ENCODE data around the gene AARS1. TPM values are rescaled to one million over a fixed set of nuclear protein-coding genes. Genes with fewer than 3 reads are reported as not detected.
"Not testable (repeated sequence)": the region's sequence is repeated elsewhere in the genome, so short reads cannot be mapped to it uniquely, and the experiment has no call there.

Gene AARS1
- total RNA-seq, 2 experiments from 2014 or later, result 128 to 129 TPM

- CTCF ChIA-PET, result interaction anchor here (1.2 to 2.8 kb wide), 10 partner anchors 10 to 108 kb away, joined by 3 to 19 read pairs (median 6); partner anchors contain the start of genes DDX19B and EXOSC6
- no peak for DNase-seq
- no peak overlapping the region for H3K27ac Mint-ChIP-seq
- H3K4me1 Mint-ChIP-seq, result no peaks in the 10 kb centered on the region
- H3K9me3 Mint-ChIP-seq, result no peaks in the 10 kb centered on the region
- H3K27me3 Mint-ChIP-seq, result no peaks in the 10 kb centered on the region
- H3K36me3 Mint-ChIP-seq (ENCODE audit: low read depth), result peaks cover 69% of the 10 kb centered on the region
- POLR2A ChIA-PET, result interaction anchor here (0.7 to 2.2 kb wide), 4 partner anchors 15 to 31 kb away, joined by 3 to 6 read pairs (median 4); partner anchors contain the start of genes AARS1 and DDX19B
- no peak overlapping the region for H3K4me3 Mint-ChIP-seq
Observed at GRCh38 chr16:70267516-70267915, 21.8 kb downstream of the AARS1 start.

- CTCF ChIA-PET, result interaction anchor here (4.6 kb wide), 1 partner anchor 8 kb away, joined by 18 read pairs; the partner anchor contains the start of gene EXOSC6
Observed at GRCh38 chr16:70259903-70260302, 29.4 kb downstream of the AARS1 start.

GRCh38 chr16:70258946-70259345, 30.4 kb downstream of the AARS1 start:
- no peaks in the 10 kb centered on the region for H3K27me3 Mint-ChIP-seq
- H3K9me3 Mint-ChIP-seq, result no peaks in the 10 kb centered on the region
- no peak overlapping the region for H3K4me3 Mint-ChIP-seq
- no peak overlapping the region for H3K27ac Mint-ChIP-seq
- peaks cover 62% of the 10 kb centered on the region for H3K36me3 Mint-ChIP-seq (ENCODE audit: low read depth)
- POLR2A ChIA-PET, result no interaction called here
- DNase-seq, result no peak
- H3K4me1 Mint-ChIP-seq, result no peaks in the 10 kb centered on the region
- CTCF ChIA-PET, result interaction anchor here (0.6 to 1.0 kb wide), 2 partner anchors 17 to 23 kb away, joined by 3 read pairs; no protein-coding TSS in a partner anchor

More at GRCh38 chr16:70259903-70260302, 29.4 kb downstream of the AARS1 start:
- H3K27ac Mint-ChIP-seq, DNase-seq, H3K9me3 Mint-ChIP-seq, POLR2A ChIA-PET, H3K4me3 Mint-ChIP-seq, H3K27me3 Mint-ChIP-seq, H3K4me1 Mint-ChIP-seq: not testable (repeated sequence)
- peaks cover 65% of the 10 kb centered on the region for H3K36me3 Mint-ChIP-seq (ENCODE audit: low read depth)

- Mint-ChIP-seq H3K36me3 (ENCODE audit: low read depth) (peaks cover 65% of the 10 kb centered on the region), H3K4me3 (no peak overlapping the region), H3K4me1 (no peaks in the 10 kb centered on the region), H3K27me3 (no peaks in the 10 kb centered on the region), H3K9me3 (no peaks in the 10 kb centered on the region), H3K27ac (no peak overlapping the region)
- ChIA-PET POLR2A (no interaction called here), CTCF (interaction anchor here (1.0 to 2.7 kb wide), 2 partner anchors 9 to 16 kb away, joined by 3 to 11 read pairs; no protein-coding TSS in a partner anchor)
- no peak for DNase-seq
Observed at GRCh38 chr16:70258065-70258464, 31.2 kb downstream of the AARS1 start.

GRCh38 chr16:70257391-70257790, 31.9 kb downstream of the AARS1 start:
- no peak for DNase-seq
- Mint-ChIP-seq H3K27ac (no peak overlapping the region), H3K36me3 (ENCODE audit: low read depth) (peaks cover 65% of the 10 kb centered on the region), H3K4me3 (no peak overlapping the region), H3K27me3 (no peaks in the 10 kb centered on the region), H3K4me1 (no peaks in the 10 kb centered on the region), H3K9me3 (no peaks in the 10 kb centered on the region)
- ChIA-PET CTCF (interaction anchor here (1.1 to 2.7 kb wide), 2 partner anchors 10 to 29 kb away, joined by 4 to 11 read pairs; no protein-coding TSS in a partner anchor), POLR2A (no interaction called here)

- ChIA-PET POLR2A (no interaction called here), CTCF (interaction anchor here (5.4 kb wide), 1 partner anchor 12 kb away, joined by 19 read pairs; no protein-coding TSS in a partner anchor)
- Mint-ChIP-seq H3K36me3 (ENCODE audit: low read depth) (peaks cover 65% of the 10 kb centered on the region), H3K9me3 (no peaks in the 10 kb centered on the region), H3K27ac (no peak overlapping the region), H3K27me3 (no peaks in the 10 kb centered on the region), H3K4me3 (no peak overlapping the region), H3K4me1 (peaks cover 4% of the 10 kb centered on the region)
- no peak for DNase-seq
Observed at GRCh38 chr16:70255574-70255973, 33.7 kb downstream of the AARS1 start.

GRCh38 chr16:70254965-70255286, 34.4 kb downstream of the AARS1 start:
- Mint-ChIP-seq H3K36me3 (ENCODE audit: low read depth) (peaks cover 62% of the 10 kb centered on the region), H3K9me3 (no peaks in the 10 kb centered on the region), H3K27ac (no peak overlapping the region), H3K4me3 (no peak overlapping the region), H3K27me3 (no peaks in the 10 kb centered on the region), H3K4me1 (peaks cover 9% of the 10 kb centered on the region)
- CTCF ChIA-PET, result interaction anchor here (1.4 to 5.4 kb wide), 2 partner anchors 12 to 29 kb away, joined by 3 to 19 read pairs; no protein-coding TSS in a partner anchor
- DNase-seq, result no peak
- POLR2A ChIA-PET, result no interaction called here

- no peak overlapping the region for H3K27ac Mint-ChIP-seq
- no peaks in the 10 kb centered on the region for H3K9me3 Mint-ChIP-seq
- ChIA-PET CTCF (interaction anchor here (0.6 to 5.4 kb wide), 7 partner anchors 13 to 472 kb away, joined by 3 to 19 read pairs (median 4); no protein-coding TSS in a partner anchor), POLR2A (interaction anchor here (0.7 kb wide), 1 partner anchor 33 kb away, joined by 3 read pairs; no protein-coding TSS in a partner anchor)
- no peak for DNase-seq
- H3K27me3 Mint-ChIP-seq, result no peaks in the 10 kb centered on the region
- peaks cover 12% of the 10 kb centered on the region for H3K4me1 Mint-ChIP-seq
- H3K4me3 Mint-ChIP-seq, result no peak overlapping the region
- H3K36me3 Mint-ChIP-seq (ENCODE audit: low read depth), result peaks cover 64% of the 10 kb centered on the region
Observed at GRCh38 chr16:70254180-70254964, 34.9 kb downstream of the AARS1 start.

- Mint-ChIP-seq H3K4me1 (peaks cover 18% of the 10 kb centered on the region), H3K36me3 (ENCODE audit: low read depth) (peaks cover 56% of the 10 kb centered on the region), H3K9me3 (no peaks in the 10 kb centered on the region), H3K4me3 (no peak overlapping the region), H3K27me3 (no peaks in the 10 kb centered on the region), H3K27ac (peak overlapping the region; percentile 26)
- ChIA-PET CTCF (interaction anchor here (0.8 to 5.4 kb wide), 5 partner anchors 14 to 44 kb away, joined by 3 to 19 read pairs (median 4); no protein-coding TSS in a partner anchor), POLR2A (interaction anchor here (0.7 to 2.4 kb wide), 2 partner anchors 34 to 93 kb away, joined by 3 to 15 read pairs; partner anchors contain the start of gene DDX19A)
- DNase-seq, result peak; percentile 42
Observed at GRCh38 chr16:70253291-70254106, 35.8 kb downstream of the AARS1 start.

- Mint-ChIP-seq H3K4me3 (no peak overlapping the region), H3K27ac (peak overlapping the region; percentile 33), H3K36me3 (ENCODE audit: low read depth) (peaks cover 49% of the 10 kb centered on the region), H3K4me1 (peaks cover 19% of the 10 kb centered on the region), H3K9me3 (no peaks in the 10 kb centered on the region), H3K27me3 (no peaks in the 10 kb centered on the region)
- no peak for DNase-seq
- ChIA-PET POLR2A (interaction anchor here (0.6 to 3.3 kb wide), 11 partner anchors 10 to 273 kb away, joined by 3 to 24 read pairs (median 5); partner anchors contain the start of genes AARS1, COG4, DDX19A and SF3B3), CTCF (interaction anchor here (0.6 to 5.4 kb wide), 15 partner anchors 9 to 403 kb away, joined by 3 to 19 read pairs (median 3); partner anchors contain the start of genes AARS1, DDX19B and PDPR)
Observed at GRCh38 chr16:70252355-70252988, 36.8 kb downstream of the AARS1 start.

GRCh38 chr16:70251629-70252354, 37.5 kb downstream of the AARS1 start, which contains the start of gene EXOSC6:
TSS of gene EXOSC6 (minus strand) at chr16:70251940. CDS start at chr16:70251900, 40 bp downstream.
- Mint-ChIP-seq H3K27me3 (no peaks in the 10 kb centered on the region), H3K4me3 (peak within 1 kb of the TSS; percentile 84), H3K4me1 (peaks cover 20% of the 10 kb centered on the region), H3K36me3 (ENCODE audit: low read depth) (peaks cover 45% of the 10 kb centered on the region), H3K9me3 (no peaks in the 10 kb centered on the region), H3K27ac (peak within 1 kb of the TSS; percentile 88)
- DNase-seq, result peak; percentile 95
- CTCF ChIA-PET, result interaction anchor here (0.6 to 5.4 kb wide), 15 partner anchors 10 to 404 kb away, joined by 3 to 19 read pairs (median 3); partner anchors contain the start of genes AARS1, DDX19B and PDPR
- POLR2A ChIA-PET, result interaction anchor here (0.6 to 3.3 kb wide), 15 partner anchors 10 to 273 kb away, joined by 3 to 24 read pairs (median 4); partner anchors contain the start of genes AARS1, COG4, DDX19A and DDX19B
